GM12874 (cell line): ENCODE results near the gene MCCD1.

Experiments
- CTCF ChIP-seq: IDR thresholded peaks from 2 replicates; pipeline ENCODE4 v1.5.1; 2011; ENCODE audit warnings: low read depth, mild to moderate bottlenecking, control low read depth, low read length, moderate library complexity; ENCODE audit not compliant: insufficient read depth

The MCCD1 gene

DNA sequence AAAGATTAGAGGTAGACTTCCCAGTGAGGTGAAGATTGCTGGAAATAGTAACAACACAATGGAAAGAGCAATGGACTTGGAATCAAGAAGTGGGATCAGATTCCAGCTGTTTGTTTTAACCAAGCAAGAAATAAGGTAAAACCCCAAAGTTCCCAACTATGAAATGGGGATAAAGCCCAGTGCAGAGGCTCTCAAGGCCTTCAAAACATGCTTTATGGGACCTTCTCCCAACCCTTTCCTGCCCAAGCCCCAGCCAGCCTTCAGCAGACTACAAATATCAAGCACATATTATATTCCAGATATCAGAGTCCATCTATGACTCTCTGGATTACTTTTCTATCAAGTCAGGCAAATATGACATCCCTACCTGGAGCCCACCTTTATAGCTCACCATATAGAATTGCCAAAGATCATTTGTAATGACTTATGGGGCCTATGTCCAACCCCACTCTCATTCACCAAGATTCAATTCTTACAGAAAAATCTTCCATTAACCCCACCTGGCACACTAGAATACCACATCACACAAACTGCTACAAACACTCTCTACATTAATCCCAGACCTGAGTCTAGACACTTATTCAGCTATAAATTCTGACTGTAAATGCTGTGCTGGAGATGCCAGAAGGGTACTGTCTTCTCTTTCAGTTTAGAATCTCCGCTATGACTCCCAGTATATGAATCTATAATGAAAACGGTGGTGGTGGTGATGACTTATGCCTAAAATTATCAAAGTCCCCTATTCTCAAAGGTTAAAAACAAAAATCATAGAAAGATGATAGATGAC is 7.0 kb downstream of the MCCD1 start:
- TF ChIP-seq CTCF = no peak

DNA sequence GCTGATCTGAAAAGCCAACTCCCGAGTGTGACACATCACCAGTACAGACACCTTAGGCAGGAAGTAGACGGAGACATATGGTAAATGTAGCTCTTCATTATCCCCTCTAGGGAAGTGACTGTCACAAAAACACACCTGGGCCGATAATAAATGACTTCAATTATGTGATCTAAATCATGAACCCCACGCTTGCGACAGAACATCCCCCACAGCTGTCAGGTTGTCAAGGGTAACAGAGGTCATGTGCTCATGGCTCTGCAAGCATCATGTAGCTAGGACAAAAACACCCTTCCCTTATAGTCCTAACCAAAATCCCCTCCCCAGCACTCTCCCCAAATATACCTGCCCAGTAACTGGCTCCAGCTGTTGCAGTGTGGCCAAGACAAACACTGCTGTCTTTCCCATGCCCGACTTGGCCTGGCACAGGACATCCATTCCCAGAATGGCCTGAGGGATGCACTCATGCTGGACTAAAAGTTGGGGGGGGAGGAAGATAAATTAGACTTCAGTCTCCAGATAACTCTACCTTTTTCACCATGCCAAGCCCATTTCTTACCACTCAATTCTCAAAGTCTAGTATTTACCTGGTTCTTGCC is 10.1 kb downstream of the MCCD1 start:
- TF ChIP-seq CTCF = no peak

DNA sequence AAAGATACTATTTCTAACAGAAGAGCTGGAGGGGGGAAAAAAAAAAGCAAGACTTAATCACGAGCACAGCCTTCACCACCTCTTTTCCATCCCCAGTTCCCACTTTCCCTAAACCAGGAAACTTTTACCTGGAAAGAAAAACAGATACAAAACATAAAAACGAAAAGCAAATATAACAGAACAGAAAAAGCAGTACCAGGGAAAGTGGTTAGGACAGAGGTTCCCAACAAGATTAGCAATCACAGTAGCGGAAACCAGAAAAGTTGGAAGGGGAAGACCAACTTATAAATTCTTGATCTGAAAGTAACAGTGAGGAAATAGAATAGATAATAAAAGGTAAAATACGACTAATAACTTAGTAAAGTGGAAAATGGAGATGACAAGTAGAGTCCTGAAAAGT is 11.9 kb downstream of the MCCD1 start:
- TF ChIP-seq CTCF = no peak

GRCh38 chr6:31541059-31541657 is 12.4 kb downstream of the MCCD1 start:
- no peak for TF ChIP-seq CTCF

GRCh38 chr6:31541658-31542521 is 13.1 kb downstream of the MCCD1 start, which contains the start of gene DDX39B:
TSS of gene DDX39B (minus strand) at chr6:31542003. CDS start at chr6:31540532, 1,471 bp downstream.
- TF ChIP-seq CTCF = no peak

- TF ChIP-seq CTCF = no peak
Measured at GRCh38 chr6:31543639-31544038, 14.9 kb downstream of the MCCD1 start.

GRCh38 chr6:31544676-31545075 is 15.9 kb downstream of the MCCD1 start:
- TF ChIP-seq CTCF = no peak
